RWPE2 (cell line): ENCODE data around the gene SF3B2.
"Not testable (repeated sequence)": the region's sequence is repeated elsewhere in the genome, so short reads cannot be mapped to it uniquely, and the experiment has no call there.

Source experiments
- ATAC-seq: fragments of 200-7000 bp; cut with Tn5 transposase; 3 replicates; pipeline ENCODE4 v1.9.1; 2021; ENCODE audit warnings: low read depth
- DNase-seq: peaks from one replicate; pipeline ENCODE4 v3.0.0-alpha.2; 2020; ENCODE audit warnings: low spot score
- H3K27ac ChIP-seq: fragments of 450-650 bp; 2 replicates; pipeline ENCODE4 v1.5.1; 2017; ENCODE audit warnings: mild to moderate bottlenecking; ENCODE audit not compliant: poor library complexity, severe bottlenecking
- H3K27me3 ChIP-seq: fragments of 250-450 bp; sonication (Bioruptor Pico); 2 replicates; pipeline ENCODE4 v1.5.1; 2021; ENCODE audit warnings: mild to moderate bottlenecking, moderate library complexity; ENCODE audit not compliant: insufficient read depth, poor library complexity, severe bottlenecking
- H3K36me3 ChIP-seq: fragments of 250-450 bp; sonication (Bioruptor Pico); 2 replicates; pipeline ENCODE4 v1.5.1; 2020; ENCODE audit warnings: low read depth, mild to moderate bottlenecking, moderate library complexity
- H3K4me1 ChIP-seq: fragments of 250-450 bp; sonication (Bioruptor Pico); 2 replicates; pipeline ENCODE4 v1.5.1; 2021; ENCODE audit warnings: mild to moderate bottlenecking, moderate library complexity; ENCODE audit not compliant: insufficient read depth, poor library complexity, severe bottlenecking
- H3K4me3 ChIP-seq: fragments of 250-450 bp; sonication (Bioruptor Pico); 2 replicates; pipeline ENCODE4 v1.5.1; 2021; ENCODE audit warnings: mild to moderate bottlenecking, moderate library complexity; ENCODE audit not compliant: severe bottlenecking
- H3K9me3 ChIP-seq: fragments of 250-450 bp; sonication (Bioruptor Pico); 2 replicates; pipeline ENCODE4 v1.5.1; 2021; ENCODE audit warnings: mild to moderate bottlenecking, moderate library complexity; ENCODE audit not compliant: severe bottlenecking
- CTCF ChIP-seq: fragments of 450-650 bp; IDR thresholded peaks from one replicate; pipeline ENCODE4 v1.5.1; 2017; ENCODE audit warnings: mild to moderate bottlenecking, moderate library complexity; ENCODE audit not compliant: poor library complexity, severe bottlenecking

Gene SF3B2

GRCh38 chr11:66006134-66006890, 45.9 kb upstream of the SF3B2 start:
- Histone ChIP-seq H3K27ac (peak overlapping the region; percentile 75), H3K36me3 (peaks cover 23% of the 10 kb centered on the region), H3K4me1 (peaks cover 12% of the 10 kb centered on the region), H3K27me3 (no peaks in the 10 kb centered on the region), H3K9me3 (no peaks in the 10 kb centered on the region), H3K4me3 (no peak overlapping the region)
- no peak for TF ChIP-seq CTCF
- DNase-seq (no peak), ATAC-seq (no peak)

GRCh38 chr11:66006891-66007176, 45.3 kb upstream of the SF3B2 start:
- H3K4me3 ChIP-seq: no peak overlapping the region
- no peak for TF ChIP-seq CTCF
- H3K27ac ChIP-seq: peak overlapping the region; percentile 75
- no peak for ATAC-seq
- H3K4me1 ChIP-seq: peaks cover 17% of the 10 kb centered on the region
- H3K9me3 ChIP-seq: no peaks in the 10 kb centered on the region
- H3K36me3 ChIP-seq: peaks cover 23% of the 10 kb centered on the region
- no peaks in the 10 kb centered on the region for H3K27me3 ChIP-seq
- DNase-seq: no peak

- no peak for TF ChIP-seq CTCF
Observed at GRCh38 chr11:66007201-66007634, 44.9 kb upstream of the SF3B2 start.

GRCh38 chr11:66008095-66008467, 44.1 kb upstream of the SF3B2 start:
- H3K36me3 ChIP-seq: peaks cover 23% of the 10 kb centered on the region
- H3K4me1 ChIP-seq: peaks cover 28% of the 10 kb centered on the region
- H3K9me3 ChIP-seq: no peaks in the 10 kb centered on the region
- H3K27ac ChIP-seq: peak overlapping the region; percentile 75
- no peak for TF ChIP-seq CTCF
- DNase-seq (no peak), ATAC-seq (no peak)
- H3K27me3 ChIP-seq: no peaks in the 10 kb centered on the region
- H3K4me3 ChIP-seq: no peak overlapping the region

More at GRCh38 chr11:66007201-66007634, 44.9 kb upstream of the SF3B2 start:
- Histone ChIP-seq H3K36me3 (peaks cover 23% of the 10 kb centered on the region), H3K9me3 (no peaks in the 10 kb centered on the region), H3K27ac (peak overlapping the region; percentile 75), H3K4me1 (peaks cover 20% of the 10 kb centered on the region), H3K4me3 (no peak overlapping the region), H3K27me3 (no peaks in the 10 kb centered on the region)
- no peak for DNase-seq
- ATAC-seq: no peak

GRCh38 chr11:66008468-66009101, 43.6 kb upstream of the SF3B2 start:
- H3K4me1 ChIP-seq: peaks cover 30% of the 10 kb centered on the region
- H3K9me3 ChIP-seq: no peaks in the 10 kb centered on the region
- ATAC-seq (peak; percentile 33), DNase-seq (no peak)
- peaks cover 19% of the 10 kb centered on the region for H3K36me3 ChIP-seq
- H3K4me3 ChIP-seq: no peak overlapping the region
- peak overlapping the region; percentile 75 for H3K27ac ChIP-seq
- no peaks in the 10 kb centered on the region for H3K27me3 ChIP-seq
- TF ChIP-seq CTCF: no peak

- H3K27me3 ChIP-seq, H3K4me3 ChIP-seq, H3K36me3 ChIP-seq, ATAC-seq, H3K9me3 ChIP-seq, DNase-seq: not testable (repeated sequence)
- H3K27ac ChIP-seq: peak overlapping the region; percentile 75
- H3K4me1 ChIP-seq: peaks cover 32% of the 10 kb centered on the region
Observed at GRCh38 chr11:66010036-66010435, 42.1 kb upstream of the SF3B2 start.
